PC-3 (cell line): Measurements from ENCODE around the gene COL25A1. TPM values are rescaled to one million over a fixed set of nuclear protein-coding genes. Genes with fewer than 3 reads are reported as not detected.

ENCODE experiments used
- ATAC-seq: fragments of 200-7000 bp; cut with Tn5 transposase; 2 replicates; pipeline ENCODE4 v1.9.1; 2020; ENCODE audit warnings: mild to moderate bottlenecking, moderate library complexity
- BruUV-seq: library from RNA; stranded (reverse); fragments of 400-500 nt; replicated peaks from 2 replicates; lab custom pipeline; 2021; lab: Mats Ljungman, UMichigan
- CTCF ChIA-PET: fragments of 300-600 bp; sonication (Branson Sonifier 250); formaldehyde crosslinking; loops from one replicate; lab custom pipeline; 2022; ENCODE audit warnings: antibody characterized with exemption; lab: Charles Lee
- POLR2A ChIA-PET: fragments of 300-600 bp; sonication (Branson Sonifier 250); formaldehyde crosslinking; loops from one replicate; lab custom pipeline; 2022; ENCODE audit warnings: antibody characterized with exemption; ENCODE audit not compliant: unreplicated experiment; lab: Charles Lee
- DNase-seq: peaks from one replicate; pipeline ENCODE4 v3.0.0-alpha.2; 2015
- H2AFZ ChIP-seq: fragments of 300-600 bp; sonication (generic); 2 replicates; pipeline ENCODE4 v1.6.0; 2016; ENCODE audit warnings: antibody characterized with exemption, low read length
- H3F3A ChIP-seq: fragments of 300-600 bp; sonication (generic); one replicate; pipeline ENCODE4 v1.6.0; 2017; ENCODE audit warnings: antibody characterized with exemption, low read length, control low read depth, mild to moderate bottlenecking; ENCODE audit not compliant: unreplicated experiment
- H3K27ac ChIP-seq: fragments of 300-600 bp; sonication (generic); 2 replicates; pipeline ENCODE4 v1.5.1; 2016; ENCODE audit warnings: mild to moderate bottlenecking, low read length
- H3K27me3 ChIP-seq: fragments of 300-600 bp; sonication (generic); 2 replicates; pipeline ENCODE4 v1.6.1; 2016; ENCODE audit warnings: low read length, mixed read lengths
- H3K36me3 ChIP-seq: fragments of 300-600 bp; sonication (generic); 2 replicates; pipeline ENCODE4 v1.6.1; 2016; ENCODE audit warnings: low read depth, mixed run types, low read length, mixed read lengths
- H3K4me1 ChIP-seq: fragments of 300-600 bp; sonication (generic); 2 replicates; pipeline ENCODE4 v1.5.1; 2016; ENCODE audit warnings: low read length; ENCODE audit not compliant: insufficient read depth
- H3K4me2 ChIP-seq: fragments of 300-600 bp; sonication (generic); 2 replicates; pipeline ENCODE4 v1.6.0; 2016; ENCODE audit warnings: low read length
- H3K4me3 ChIP-seq: fragments of 300-600 bp; sonication (generic); 2 replicates; pipeline ENCODE4 v1.5.1; 2016; ENCODE audit warnings: mild to moderate bottlenecking, low read length, mixed read lengths
- H3K79me2 ChIP-seq: fragments of 300-600 bp; sonication (generic); 2 replicates; pipeline ENCODE4 v1.6.1; 2017; ENCODE audit warnings: low read length, mixed read lengths
- H3K9ac ChIP-seq: fragments of 300-600 bp; sonication (generic); 2 replicates; pipeline ENCODE4 v1.6.0; 2016; ENCODE audit warnings: mild to moderate bottlenecking, low read length
- H3K9me2 ChIP-seq: fragments of 300-600 bp; sonication (generic); replicated peaks from 2 replicates; pipeline ENCODE4 v1.6.1; 2016; ENCODE audit warnings: mixed run types, low read length, mixed read lengths
- H3K9me3 ChIP-seq: fragments of 300-600 bp; sonication (generic); 2 replicates; pipeline ENCODE4 v1.6.1; 2016; ENCODE audit warnings: low read length, mixed read lengths
- H4K20me1 ChIP-seq: fragments of 300-600 bp; sonication (generic); 2 replicates; pipeline ENCODE4 v1.6.1; 2016; ENCODE audit warnings: low read length, mixed read lengths
- EZH2 ChIP-seq: fragments of 300-600 bp; sonication (generic); IDR thresholded peaks from one replicate; pipeline ENCODE4 v1.6.1; 2017; ENCODE audit warnings: antibody characterized with exemption, mild to moderate bottlenecking, low read length; ENCODE audit not compliant: unreplicated experiment
- EZH2phosphoT487 ChIP-seq: fragments of 300-600 bp; sonication (generic); IDR thresholded peaks from 2 replicates; pipeline ENCODE4 v1.6.1; 2018; ENCODE audit warnings: mild to moderate bottlenecking, antibody characterized with exemption, low read length, borderline replicate concordance
- intact Hi-C: fragments of 100-400 bp; cut with micrococcal nuclease; formaldehyde crosslinking; loops from 2 replicates; pipeline ENCODE4 v1.9.0; 2023
- total RNA-seq: library from RNA; depleted of rRNA; stranded (reverse); fragments of >200 nt; gene quantifications from 2 replicates; pipeline ENCODE4 v1.2.3, GENCODE V29; 2014
- TF ChIP-seq, protein P1 (sequence below): fragments of 300-600 bp; sonication (generic); conservative IDR thresholded peaks from 2 replicates; pipeline ENCODE4 v1.5.1; 2017; ENCODE audit warnings: antibody characterized with exemption, low read depth, mild to moderate bottlenecking, low read length

The COL25A1 gene
- total RNA-seq, 1 experiment from 2014 or later = not detected

- peaks cover 11% of the 10 kb centered on the region; the same call in 1 of the 2 replicates for H3K27me3 ChIP-seq
- H2AFZ ChIP-seq = no peak overlapping the region
- no peaks in the 10 kb centered on the region for H3F3A ChIP-seq
- no peaks in the 10 kb centered on the region for H3K79me2 ChIP-seq
- intact Hi-C loops = loop anchor here (2.0 kb wide), 1 partner anchor 101 kb away; no protein-coding TSS in a partner anchor
- no peak overlapping the region for H3K9ac ChIP-seq
- no peak overlapping the region for H3K4me3 ChIP-seq
- BruUV-seq = no TSS peak
- ATAC-seq (no peak), DNase-seq (peak; percentile 25)
- no peak for TF ChIP-seq EZH2phosphoT487
- TF ChIP-seq, protein P1, sequence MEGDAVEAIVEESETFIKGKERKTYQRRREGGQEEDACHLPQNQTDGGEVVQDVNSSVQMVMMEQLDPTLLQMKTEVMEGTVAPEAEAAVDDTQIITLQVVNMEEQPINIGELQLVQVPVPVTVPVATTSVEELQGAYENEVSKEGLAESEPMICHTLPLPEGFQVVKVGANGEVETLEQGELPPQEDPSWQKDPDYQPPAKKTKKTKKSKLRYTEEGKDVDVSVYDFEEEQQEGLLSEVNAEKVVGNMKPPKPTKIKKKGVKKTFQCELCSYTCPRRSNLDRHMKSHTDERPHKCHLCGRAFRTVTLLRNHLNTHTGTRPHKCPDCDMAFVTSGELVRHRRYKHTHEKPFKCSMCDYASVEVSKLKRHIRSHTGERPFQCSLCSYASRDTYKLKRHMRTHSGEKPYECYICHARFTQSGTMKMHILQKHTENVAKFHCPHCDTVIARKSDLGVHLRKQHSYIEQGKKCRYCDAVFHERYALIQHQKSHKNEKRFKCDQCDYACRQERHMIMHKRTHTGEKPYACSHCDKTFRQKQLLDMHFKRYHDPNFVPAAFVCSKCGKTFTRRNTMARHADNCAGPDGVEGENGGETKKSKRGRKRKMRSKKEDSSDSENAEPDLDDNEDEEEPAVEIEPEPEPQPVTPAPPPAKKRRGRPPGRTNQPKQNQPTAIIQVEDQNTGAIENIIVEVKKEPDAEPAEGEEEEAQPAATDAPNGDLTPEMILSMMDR = peak; percentile 40; the same call in 1 of the 2 replicates
- no peak overlapping the region for H3K27ac ChIP-seq
- no peaks in the 10 kb centered on the region for H3K9me3 ChIP-seq
- no peaks in the 10 kb centered on the region for H3K36me3 ChIP-seq
- CTCF ChIA-PET = no interaction called here
- H4K20me1 ChIP-seq = no peaks in the 10 kb centered on the region
- POLR2A ChIA-PET = no interaction called here
- H3K4me1 ChIP-seq = no peaks in the 10 kb centered on the region
- H3K4me2 ChIP-seq = no peak overlapping the region
- H3K9me2 ChIP-seq = no peaks in the 10 kb centered on the region
These were observed 518.6 kb downstream of the COL25A1 start for GRCh38 chr4:108783665-108784463.

GRCh38 chr4:108779958-108780357 is 522.5 kb downstream of the COL25A1 start:
- H4K20me1 ChIP-seq = no peaks in the 10 kb centered on the region
- no peak overlapping the region for H2AFZ ChIP-seq
- no peaks in the 10 kb centered on the region for H3F3A ChIP-seq
- no TSS peak for BruUV-seq
- intact Hi-C loops = no loop called here
- ChIA-PET CTCF (no interaction called here), POLR2A (no interaction called here)
- no peak overlapping the region for H3K27ac ChIP-seq
- no peak overlapping the region for H3K4me3 ChIP-seq
- H3K9me3 ChIP-seq = no peaks in the 10 kb centered on the region
- no peaks in the 10 kb centered on the region for H3K79me2 ChIP-seq
- peaks cover 13% of the 10 kb centered on the region for H3K27me3 ChIP-seq
- no peak overlapping the region for H3K4me2 ChIP-seq
- no peak for ATAC-seq
- no peak for DNase-seq
- no peaks in the 10 kb centered on the region for H3K4me1 ChIP-seq
- H3K9ac ChIP-seq = no peak overlapping the region
- H3K36me3 ChIP-seq = no peaks in the 10 kb centered on the region
- TF ChIP-seq, protein P1 = no peak
- TF ChIP-seq EZH2 (no peak), EZH2phosphoT487 (no peak)
- no peaks in the 10 kb centered on the region for H3K9me2 ChIP-seq

- H2AFZ ChIP-seq = no peak overlapping the region
- no peak for DNase-seq
- intact Hi-C loops = no loop called here
- no peak for ATAC-seq
- H3K4me1 ChIP-seq = no peaks in the 10 kb centered on the region
- H4K20me1 ChIP-seq = no peaks in the 10 kb centered on the region
- H3K9ac ChIP-seq = no peak overlapping the region
- BruUV-seq = no TSS peak
- no peak overlapping the region for H3K27ac ChIP-seq
- no peaks in the 10 kb centered on the region for H3K36me3 ChIP-seq
- H3F3A ChIP-seq = no peaks in the 10 kb centered on the region
- ChIA-PET CTCF (no interaction called here), POLR2A (no interaction called here)
- no peaks in the 10 kb centered on the region for H3K9me2 ChIP-seq
- TF ChIP-seq EZH2 (no peak), EZH2phosphoT487 (no peak)
- TF ChIP-seq, protein P1 = no peak
- H3K4me2 ChIP-seq = no peak overlapping the region
- no peaks in the 10 kb centered on the region for H3K9me3 ChIP-seq
- H3K27me3 ChIP-seq = peaks cover 13% of the 10 kb centered on the region
- no peak overlapping the region for H3K4me3 ChIP-seq
- no peaks in the 10 kb centered on the region for H3K79me2 ChIP-seq
These were observed 525.1 kb downstream of the COL25A1 start for GRCh38 chr4:108777388-108777787.
